ENCODE data around the gene CCNL2. TPM values are rescaled to one million over a fixed set of nuclear protein-coding genes. Genes with fewer than 3 reads are reported as not detected.

CCNL2 gene
- total RNA-seq, 4 donors from 2014 or later = 311 to 362 (median 339) TPM

GRCh38 chr1:1360506-1361169 is 38.5 kb downstream of the CCNL2 start:
- WGBS, 2 donors = 53 to 63% methylated on average over 20 of the region's 20 CpGs
- no peaks in the 10 kb centered on the region for H3K27me3 ChIP-seq
- peak overlapping the region in 1 of 4 donors; percentile 66 for H3K4me3 ChIP-seq
- peak; percentile 79 to 81 for DNase-seq (ENCODE audit: low spot score in 2 of 2)
- H3K9me3 ChIP-seq = no peaks in the 10 kb centered on the region
- H3K36me3 ChIP-seq = no peaks in the 10 kb centered on the region
- H3K27ac ChIP-seq = peak overlapping the region; percentile 81 to 92 (median 88)
- TF ChIP-seq EP300 (IDR thresholded peaks at IDR 0.05) (peak in 1 of 2 donors; percentile 62), CTCF (IDR thresholded peaks at IDR 0.05) (no peak), POLR2A (IDR thresholded peaks at IDR 0.05) (no peak)
- peaks cover 0 to 57% (median 48%) of the 10 kb centered on the region in 4 donors for H3K4me1 ChIP-seq

- DNase-seq (ENCODE audit: low spot score in 2 of 2) = peak; percentile 80 to 81
- peaks cover 0 to 64% (median 55%) of the 10 kb centered on the region in 4 donors for H3K4me1 ChIP-seq
Observed at GRCh38 chr1:1359664-1360468, 39.3 kb downstream of the CCNL2 start.

GRCh38 chr1:1359308-1359663 is 39.8 kb downstream of the CCNL2 start:
- Histone ChIP-seq H3K27me3 (no peaks in the 10 kb centered on the region), H3K27ac (peak overlapping the region; percentile 81 to 92 (median 88)), H3K4me1 (peaks cover 0 to 70% (median 61%) of the 10 kb centered on the region in 4 donors), H3K9me3 (no peaks in the 10 kb centered on the region), H3K36me3 (peaks cover 0 to 11% (median 4%) of the 10 kb centered on the region in 3 donors), H3K4me3 (peak overlapping the region in 2 of 4 donors; percentile 14 to 66)
- WGBS, 2 donors = 19 to 31% methylated on average over 4 to 6 of the region's 6 CpGs
- no peak for TF ChIP-seq EP300 (IDR thresholded peaks at IDR 0.05)
- TF ChIP-seq POLR2A (IDR thresholded peaks at IDR 0.05) = no peak
- TF ChIP-seq CTCF (IDR thresholded peaks at IDR 0.05) = no peak
- DNase-seq (ENCODE audit: low spot score in 2 of 2) = peak in 1 of 2 donors; percentile 68

More at GRCh38 chr1:1359664-1360468, 39.3 kb downstream of the CCNL2 start:
- Histone ChIP-seq H3K27me3 (no peaks in the 10 kb centered on the region), H3K9me3 (no peaks in the 10 kb centered on the region), H3K36me3 (peaks cover 0 to 5% (median under 1%) of the 10 kb centered on the region in 3 donors), H3K27ac (peak overlapping the region; percentile 81 to 92 (median 88)), H3K4me3 (peak overlapping the region in 1 of 4 donors; percentile 66)
- TF ChIP-seq CTCF (IDR thresholded peaks at IDR 0.05) (no peak), POLR2A (IDR thresholded peaks at IDR 0.05) (no peak), EP300 (IDR thresholded peaks at IDR 0.05) (peak in 1 of 2 donors; percentile 80)
- WGBS, 2 donors = 26 to 37% methylated on average over 10 to 16 of the region's 28 CpGs

- 14% methylated on average over 24 to 25 of the region's 29 CpGs for WGBS, 2 donors
- Histone ChIP-seq H3K27me3 (no peaks in the 10 kb centered on the region), H3K9me3 (no peaks in the 10 kb centered on the region), H3K4me1 (peaks cover 0 to 77% (median 67%) of the 10 kb centered on the region in 4 donors), H3K27ac (peak within 1 kb of the TSS; percentile 81 to 92 (median 88)), H3K4me3 (peak within 1 kb of the TSS; percentile 49 to 86 (median 60)), H3K36me3 (peaks cover 0 to 17% (median 4%) of the 10 kb centered on the region in 3 donors)
- peak; percentile 79 to 82 for DNase-seq (ENCODE audit: low spot score in 2 of 2)
- TF ChIP-seq EP300 (IDR thresholded peaks at IDR 0.05) = peak; percentile 4 to 72
- peak in 1 of 2 donors; percentile 49 for TF ChIP-seq POLR2A (IDR thresholded peaks at IDR 0.05)
- no peak for TF ChIP-seq CTCF (IDR thresholded peaks at IDR 0.05)
Observed at GRCh38 chr1:1358433-1359271, 40.5 kb downstream of the CCNL2 start, which contains the start of gene MXRA8. Gene MXRA8, minus strand, starts transcription at chr1:1358555. Its CDS starts 51 bp downstream, at chr1:1358504.
